GDM1 (cell line): ENCODE measurements around the gene PCDH12.
"Not testable (repeated sequence)": the region's sequence is repeated elsewhere in the genome, so short reads cannot be mapped to it uniquely, and the experiment has no call there.

Experiments used
- DNase-seq: peaks from one replicate; lab custom pipeline; 2025; lab: John Stamatoyannopoulos, UW

The PCDH12 gene

DNA sequence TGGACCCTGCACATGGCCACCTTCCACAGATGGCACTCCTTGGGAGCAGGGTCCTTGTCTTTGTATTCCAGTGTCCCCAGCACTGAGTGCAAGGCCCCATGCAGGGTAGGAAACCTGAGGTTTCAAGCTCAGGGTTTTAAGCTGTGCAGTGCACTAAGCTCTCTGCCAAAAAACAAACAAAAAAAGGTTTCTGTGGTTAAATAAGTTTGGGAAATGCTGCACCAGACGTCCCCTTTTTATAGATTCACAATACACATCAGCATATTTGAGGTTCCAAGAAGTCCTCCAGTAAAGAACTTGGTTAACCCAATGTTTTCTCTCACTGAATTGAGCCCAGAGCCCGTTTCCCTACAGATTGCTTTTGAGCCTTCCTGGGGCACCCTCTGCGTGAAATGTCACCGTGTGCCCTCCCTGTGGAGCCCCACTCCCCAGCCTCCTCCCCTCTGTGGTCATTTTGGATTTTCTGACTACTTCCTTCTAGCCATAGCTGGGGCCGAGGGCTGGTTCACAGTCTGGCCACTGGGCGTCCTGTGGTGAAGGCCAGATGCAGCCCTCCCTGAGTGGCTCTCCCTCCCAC, 17.2 kb downstream of the PCDH12 start:
- DNase-seq, result no peak

DNA sequence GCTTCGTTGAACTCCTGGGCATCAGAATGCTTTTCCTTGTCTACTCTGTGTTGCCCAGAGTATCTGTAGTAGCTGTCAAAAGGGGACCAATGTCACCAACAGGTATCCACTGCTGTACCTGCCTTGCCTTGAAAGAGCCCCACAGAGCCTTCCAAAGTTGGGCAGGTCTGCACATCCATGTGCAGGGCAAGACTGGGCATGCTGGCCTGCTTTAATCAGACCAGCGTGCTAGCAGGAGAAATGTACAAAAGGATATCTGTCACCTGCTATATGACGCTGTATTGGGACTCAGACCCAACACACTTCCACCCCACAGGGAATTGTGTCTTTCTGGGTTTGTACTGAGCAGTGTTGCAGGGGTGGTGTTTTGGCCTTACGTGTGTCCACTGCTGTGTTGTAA, 22.5 kb downstream of the PCDH12 start:
- DNase-seq, result no peak

DNA sequence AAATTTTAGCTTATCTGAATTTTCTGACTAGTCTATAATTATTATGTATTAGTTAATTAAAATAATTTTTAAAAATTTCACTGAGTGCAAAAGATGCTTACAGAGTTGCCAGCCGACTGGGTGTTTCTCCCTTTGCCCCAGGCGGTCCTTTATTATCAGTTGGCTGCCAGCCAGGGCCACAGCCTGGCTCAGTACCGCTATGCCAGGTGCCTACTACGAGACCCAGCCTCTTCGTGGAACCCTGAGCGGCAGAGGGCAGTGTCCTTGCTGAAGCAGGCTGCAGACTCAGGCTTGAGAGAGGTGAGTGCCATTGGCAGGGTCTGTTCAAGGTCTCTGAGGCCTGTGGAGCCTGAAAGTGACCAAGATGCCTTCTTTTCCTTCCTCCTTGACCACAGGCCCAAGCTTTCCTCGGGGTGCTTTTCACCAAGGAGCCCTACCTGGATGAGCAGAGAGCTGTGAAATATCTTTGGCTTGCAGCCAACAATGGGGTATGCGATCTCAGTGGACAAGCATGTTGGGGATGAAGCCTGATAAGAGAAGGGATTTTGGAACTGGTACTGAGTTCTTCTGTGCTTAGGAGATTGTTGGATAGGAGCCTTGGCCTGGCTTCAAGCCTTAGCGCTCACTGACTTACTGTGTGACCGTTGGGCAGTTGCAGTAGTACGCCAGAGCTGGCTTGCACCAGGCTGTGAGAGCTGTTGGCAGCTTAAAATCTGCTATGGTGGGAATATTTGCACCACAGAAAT, 23.7 kb downstream of the PCDH12 start:
- DNase-seq, result no peak

DNA sequence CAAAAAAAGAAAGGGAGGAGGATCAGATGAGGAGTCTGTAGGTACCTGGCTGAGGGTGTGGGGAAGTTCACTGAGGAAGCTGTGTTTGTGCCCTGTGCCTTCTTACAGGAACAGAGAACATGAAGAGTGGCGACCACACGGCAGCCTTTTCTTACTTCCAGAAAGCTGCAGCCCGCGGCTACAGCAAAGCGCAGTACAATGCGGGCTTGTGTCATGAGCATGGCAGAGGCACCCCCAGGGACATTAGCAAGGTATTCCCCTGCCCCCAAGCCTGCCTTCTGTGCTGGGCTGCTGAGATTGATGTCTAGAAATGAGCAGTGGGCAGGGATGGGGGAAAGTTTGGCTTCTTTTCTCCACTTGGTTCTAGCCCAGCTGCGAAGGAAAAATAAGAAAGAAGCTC, 24.9 kb downstream of the PCDH12 start:
- no peak for DNase-seq

DNA sequence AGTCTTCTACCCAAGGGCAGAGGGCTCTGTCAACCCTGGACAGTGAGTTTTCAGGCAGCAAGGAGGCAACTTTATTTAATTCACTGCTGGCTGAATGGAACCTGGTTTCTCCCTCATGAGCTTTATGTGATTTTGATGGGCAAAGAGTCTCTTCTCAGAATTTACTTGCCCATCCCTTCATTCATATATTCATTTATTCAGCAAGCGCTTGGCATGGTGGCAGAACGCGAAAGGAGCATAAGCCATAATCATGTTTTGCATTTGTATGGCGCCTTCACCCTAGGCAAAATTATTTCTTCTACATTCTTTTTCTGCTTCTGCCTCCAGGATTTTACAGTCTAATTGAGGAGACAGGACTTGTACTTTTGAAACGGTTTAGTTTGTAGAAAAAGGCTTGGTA, 26.3 kb downstream of the PCDH12 start:
- DNase-seq, result no peak

DNA sequence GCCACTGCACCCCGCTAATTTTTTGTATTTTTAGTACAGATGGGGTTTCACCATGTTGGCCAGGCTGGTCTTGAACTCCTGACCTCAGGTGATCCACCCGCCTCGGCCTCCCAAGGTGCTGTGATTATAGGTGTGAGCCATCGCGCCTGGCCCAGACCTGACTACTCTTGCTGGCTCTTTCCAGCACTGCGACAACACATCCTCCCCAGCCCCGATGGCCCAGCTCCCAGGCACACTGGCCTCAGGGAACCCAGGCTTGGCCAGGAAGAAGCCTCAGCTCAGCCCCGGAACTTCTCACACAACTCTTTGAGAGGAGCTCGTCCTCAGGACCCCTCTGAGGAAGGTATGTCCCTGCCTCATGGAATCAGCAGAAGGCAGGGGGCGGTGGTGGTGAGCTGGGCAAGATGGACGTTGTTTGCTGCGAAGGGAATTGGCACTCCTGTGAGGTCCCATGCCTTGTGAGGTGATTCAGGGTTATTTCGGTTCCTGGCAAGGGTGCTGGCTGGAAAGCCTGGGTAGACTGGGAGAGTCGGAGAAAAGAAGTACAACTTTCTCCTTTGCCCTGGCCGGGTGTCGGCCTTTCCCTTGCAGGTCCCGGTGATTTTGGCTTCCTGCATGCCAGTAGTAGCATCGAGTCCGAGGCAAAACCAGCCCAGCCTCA, 28.5 kb downstream of the PCDH12 start:
- no peak for DNase-seq

DNA sequence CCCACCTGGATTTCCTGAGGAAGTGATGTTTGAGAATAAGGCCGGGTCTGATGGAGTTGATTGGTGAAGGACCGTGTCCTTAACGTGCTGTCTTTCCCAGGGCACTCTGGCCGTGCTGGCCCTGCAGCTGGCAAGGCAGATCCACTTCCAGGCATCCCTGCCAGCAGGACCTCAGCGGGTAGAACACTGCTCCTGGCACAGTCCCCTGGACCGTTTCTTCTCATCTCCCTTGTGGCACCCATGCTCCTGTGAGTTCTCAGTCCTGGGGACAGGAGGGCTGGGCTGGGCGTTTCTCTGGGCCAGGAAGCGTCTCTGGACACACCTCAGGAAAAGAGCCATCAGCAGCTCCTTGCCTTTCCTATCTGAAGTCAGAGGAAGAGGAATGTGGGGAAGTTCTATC, 30.0 kb downstream of the PCDH12 start:
- DNase-seq, result no peak

DNA sequence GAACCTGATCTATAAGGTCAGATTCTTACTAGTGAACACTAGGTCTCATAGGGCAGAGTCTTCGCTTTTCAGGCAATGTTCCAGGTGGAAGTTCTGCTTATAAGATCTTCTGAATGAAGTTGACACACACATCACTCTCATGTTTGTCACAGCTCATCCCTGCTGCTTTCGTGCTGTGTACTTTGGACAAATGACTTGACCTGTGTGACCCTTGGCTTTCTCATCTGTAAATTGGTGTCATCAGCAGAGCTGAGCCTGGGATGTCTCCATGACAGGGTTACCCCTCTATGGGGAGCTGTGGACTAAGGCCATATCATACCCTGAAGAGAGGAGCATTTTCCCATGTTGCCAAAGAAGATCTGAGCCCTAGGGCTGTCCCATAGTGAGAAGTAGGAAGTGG, 31.6 kb downstream of the PCDH12 start:
- no peak for DNase-seq

DNA sequence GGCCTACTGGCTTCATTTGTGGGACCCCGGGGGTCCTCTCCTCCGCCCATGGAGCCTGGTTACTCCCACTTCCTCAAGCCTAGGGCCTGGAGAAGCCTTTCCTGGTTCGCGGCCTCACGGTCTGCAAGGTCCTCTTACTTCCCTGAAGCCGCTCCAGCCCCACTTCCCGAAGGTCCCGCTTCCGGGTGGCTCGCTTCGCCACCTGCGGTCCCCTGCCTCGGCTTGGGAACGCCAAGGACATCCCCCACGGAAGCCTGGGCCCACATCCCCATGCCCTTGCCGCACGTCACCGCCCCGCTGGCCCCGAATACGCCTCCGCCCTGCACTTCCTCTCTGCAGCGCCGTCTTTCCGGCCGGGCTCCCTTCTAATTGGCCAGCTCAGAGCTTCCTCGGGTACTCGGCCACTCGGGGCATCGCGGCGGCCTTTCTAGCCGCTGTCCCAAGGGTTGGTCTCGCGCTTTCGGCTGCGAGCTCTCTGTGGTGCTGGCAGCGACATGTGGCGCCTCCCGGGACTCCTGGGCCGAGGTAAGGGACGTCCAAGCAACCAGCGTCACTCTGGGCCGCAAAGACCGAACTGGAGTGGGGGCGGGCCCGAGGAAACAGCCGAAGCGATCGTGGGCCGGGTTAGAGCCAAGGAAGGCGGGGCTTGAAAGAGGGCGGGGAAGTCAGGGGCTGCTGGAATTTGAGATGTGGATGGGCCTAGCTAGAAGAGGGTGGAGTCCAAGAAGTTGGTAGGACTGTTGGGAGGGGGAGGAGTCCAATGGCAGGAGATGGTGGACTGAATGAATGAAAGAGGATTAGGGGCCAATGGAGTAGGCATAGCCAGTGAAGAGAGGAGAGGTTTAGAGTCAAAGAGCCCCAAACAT, 34.3 kb downstream of the PCDH12 start, which contains the start of gene DELE1:
Gene DELE1 (plus strand): TSS at position 424 of the 866 bp plus-strand sequence. CDS start 71 bp downstream, at position 495.
- peak; percentile 87 for DNase-seq

DNA sequence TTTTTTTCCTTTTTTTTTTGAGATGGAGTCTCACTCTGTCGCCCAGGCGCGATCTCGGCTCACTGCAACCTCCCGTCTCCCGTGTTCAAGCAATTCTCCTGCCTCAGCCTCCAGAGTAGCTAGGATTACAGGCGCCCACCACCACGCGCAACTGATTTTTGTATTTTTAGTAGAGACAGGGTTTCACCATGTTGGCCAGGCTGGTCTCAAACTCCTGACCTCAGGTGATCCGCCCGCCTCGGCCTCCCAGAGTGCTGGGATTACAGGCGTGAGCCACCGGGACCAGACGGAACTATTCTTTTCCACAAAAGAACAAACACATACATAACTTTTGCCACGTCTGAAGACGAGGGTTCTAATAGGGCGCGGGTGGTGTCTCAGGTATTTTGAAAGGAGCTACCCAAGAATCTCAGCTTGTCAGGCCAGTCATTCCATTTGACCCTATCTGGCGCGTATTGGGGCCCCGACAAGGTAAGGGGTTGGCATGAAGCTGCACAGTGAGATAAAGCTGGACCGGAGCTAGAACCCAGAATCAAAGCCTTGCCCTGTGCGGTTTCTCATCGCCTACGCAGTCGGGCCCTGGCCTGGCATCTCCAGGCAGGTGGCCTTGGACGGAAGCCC, 35.1 kb downstream of the PCDH12 start:
- not testable (repeated sequence) for DNase-seq

DNA sequence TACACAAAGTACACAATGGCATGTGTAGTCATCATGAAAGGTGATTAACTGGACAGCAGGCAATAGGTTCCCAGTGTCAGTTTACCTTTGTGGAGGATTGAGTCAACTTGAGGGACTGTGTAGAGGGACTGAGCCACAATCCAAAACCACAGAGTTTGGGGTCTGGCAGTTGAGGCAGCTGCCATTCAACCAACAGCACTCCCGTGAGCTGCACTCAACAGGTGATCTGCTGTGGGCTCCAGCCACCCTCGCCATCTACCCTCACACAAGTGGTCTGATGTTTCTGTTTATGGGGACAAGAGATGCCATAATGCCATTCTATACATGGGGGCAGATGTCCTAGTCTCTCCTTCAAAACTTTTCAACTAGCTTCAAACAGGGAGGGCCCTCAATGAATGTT, 37.2 kb downstream of the PCDH12 start:
- no peak for DNase-seq

DNA sequence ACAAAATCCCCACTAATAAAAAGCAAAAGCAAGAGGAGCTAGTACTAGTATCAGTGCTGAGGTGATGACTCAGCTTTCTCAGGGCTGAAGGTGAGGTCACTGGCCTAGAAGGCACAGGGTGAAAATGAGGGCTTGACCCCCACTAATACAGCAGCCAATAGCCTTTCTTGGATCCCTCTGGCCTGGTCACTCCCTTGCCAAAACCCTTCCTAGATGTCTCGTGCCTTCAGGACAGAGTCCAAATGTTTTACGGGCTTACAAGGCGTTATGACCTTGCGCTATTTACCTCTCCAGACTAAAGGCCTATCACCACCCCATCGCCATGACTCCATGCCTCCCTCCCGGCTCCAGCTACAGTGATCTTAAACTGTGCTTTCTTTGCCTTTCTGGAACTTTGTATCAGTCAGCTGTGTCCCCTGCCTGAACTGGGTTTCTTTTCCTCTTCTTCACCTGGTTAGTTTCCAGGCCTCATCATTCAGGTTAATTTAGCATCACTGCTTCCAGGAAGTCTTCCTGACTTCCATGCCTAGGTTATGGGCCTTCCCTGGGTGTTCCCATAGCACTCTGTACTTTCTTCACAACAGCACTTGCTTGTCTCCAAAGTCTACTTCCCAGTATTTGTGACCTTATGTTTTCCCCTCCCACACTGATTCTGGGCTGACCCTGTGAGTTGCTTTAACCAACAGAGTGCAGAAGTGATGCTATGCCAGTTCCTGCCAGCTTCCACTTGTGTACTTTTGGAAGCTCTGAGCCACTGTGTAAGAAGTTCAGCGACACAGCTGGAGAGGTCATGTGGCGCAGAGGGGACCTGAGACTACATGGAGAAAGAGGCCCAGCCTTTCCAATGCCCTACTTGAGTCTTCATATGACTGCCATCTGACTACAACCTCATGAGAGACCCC, 38.5 kb downstream of the PCDH12 start:
- DNase-seq, result no peak

DNA sequence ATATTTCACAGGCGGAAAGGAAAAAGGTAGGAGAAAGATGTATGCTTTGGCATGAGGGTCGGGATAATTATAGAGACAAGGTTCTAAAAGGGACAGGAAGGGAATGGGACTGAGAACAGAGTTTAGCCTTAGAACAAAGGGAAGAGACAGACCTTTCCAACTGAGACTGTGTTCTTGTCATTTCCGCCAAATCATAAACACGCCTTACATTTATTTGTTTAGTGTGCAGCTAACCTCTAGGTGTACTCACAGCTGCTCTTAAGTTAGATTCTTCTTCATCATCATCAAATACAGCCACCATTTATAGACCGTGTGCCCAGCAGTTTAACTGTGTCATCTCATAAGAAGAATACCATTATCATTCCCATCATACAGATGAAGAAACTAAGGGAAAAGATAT, 40.2 kb downstream of the PCDH12 start:
- DNase-seq, result no peak

DNA sequence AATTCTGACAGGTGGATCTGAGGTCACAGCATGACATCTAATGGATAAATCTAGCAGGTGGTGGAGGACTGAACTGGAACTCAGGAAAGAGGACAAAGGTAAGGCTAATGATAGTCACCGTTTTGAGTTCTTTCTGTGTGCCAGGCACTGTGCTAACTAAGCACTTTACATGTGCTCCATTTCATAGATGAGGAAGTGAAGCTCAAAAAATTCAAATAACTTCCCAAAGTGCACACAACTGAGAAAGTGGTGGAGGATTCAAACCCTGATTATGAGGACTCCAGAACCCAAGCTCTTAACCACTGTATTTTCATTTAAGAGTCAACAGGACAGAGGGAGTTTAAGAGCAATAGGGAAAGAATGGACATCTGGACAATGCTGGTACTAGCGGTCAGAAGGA, 41.5 kb downstream of the PCDH12 start:
- DNase-seq, result no peak

DNA sequence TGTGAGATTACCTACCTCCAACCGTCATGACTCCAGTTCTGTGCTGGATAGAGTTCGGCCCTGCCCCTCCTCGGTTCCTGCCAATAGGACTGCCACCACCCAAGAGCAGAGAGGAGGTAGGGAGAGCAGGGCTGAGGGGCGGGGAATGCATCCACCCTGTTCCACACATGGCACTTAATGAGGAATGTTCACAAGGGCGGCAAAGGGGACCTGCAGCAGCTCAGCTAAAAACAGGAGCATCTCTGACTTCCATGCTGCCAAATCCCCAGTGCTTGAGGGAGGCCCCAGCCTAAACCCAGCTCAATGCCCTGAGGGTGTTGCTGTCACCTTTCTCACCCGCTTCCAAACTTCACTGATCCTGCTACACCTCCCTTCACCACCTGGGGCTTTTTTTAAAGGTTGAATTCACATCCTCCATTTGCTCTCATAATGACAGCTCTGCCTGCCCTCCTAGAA, 42.1 kb downstream of the PCDH12 start:
- DNase-seq, result no peak

DNA sequence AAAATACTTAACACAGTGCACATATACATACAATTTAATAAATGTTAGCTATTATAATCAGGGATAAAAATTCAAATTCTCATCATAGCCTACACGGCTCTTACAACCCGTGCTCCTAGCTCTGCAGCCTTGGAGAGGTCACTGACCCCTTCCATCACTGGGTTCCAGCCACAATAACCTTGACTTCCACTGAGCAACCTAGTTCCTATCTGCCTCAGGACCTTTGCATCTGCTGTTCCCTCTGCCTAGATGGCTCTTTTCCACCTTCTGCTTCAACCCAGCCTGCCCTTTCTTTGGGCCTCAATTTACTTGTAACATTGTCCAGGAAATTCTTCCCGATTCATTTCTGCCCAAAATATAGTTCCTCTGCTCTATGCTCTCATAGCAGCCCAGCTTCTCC, 43.2 kb downstream of the PCDH12 start:
- DNase-seq, result no peak

DNA sequence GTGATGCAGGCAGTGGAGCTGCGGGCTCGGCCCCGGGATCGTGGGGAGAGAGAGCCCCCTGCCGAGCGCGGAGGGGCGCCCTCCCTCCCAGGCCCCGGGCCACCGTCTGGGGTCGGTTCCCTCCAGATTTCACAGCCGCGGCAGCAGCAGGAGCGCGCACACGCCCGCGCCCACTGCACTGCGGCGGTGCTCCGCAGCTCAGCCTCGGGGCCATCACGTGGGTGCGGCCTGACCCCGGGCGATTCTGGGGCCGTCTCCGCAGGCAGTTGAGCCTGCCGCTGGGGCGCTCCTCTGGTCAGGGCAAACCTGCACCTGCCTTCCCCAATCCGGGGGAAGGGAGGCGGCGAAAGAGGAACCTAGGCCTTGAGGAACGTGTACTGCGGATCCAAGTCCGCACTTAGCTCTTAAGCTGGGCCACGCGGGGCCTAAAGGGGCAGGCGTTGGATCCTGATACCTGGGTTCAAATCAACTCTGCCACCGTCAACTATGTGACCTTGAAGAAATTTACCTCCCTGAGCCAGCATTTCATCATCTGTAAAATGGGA, 43.7 kb downstream of the PCDH12 start:
- DNase-seq, result no peak

DNA sequence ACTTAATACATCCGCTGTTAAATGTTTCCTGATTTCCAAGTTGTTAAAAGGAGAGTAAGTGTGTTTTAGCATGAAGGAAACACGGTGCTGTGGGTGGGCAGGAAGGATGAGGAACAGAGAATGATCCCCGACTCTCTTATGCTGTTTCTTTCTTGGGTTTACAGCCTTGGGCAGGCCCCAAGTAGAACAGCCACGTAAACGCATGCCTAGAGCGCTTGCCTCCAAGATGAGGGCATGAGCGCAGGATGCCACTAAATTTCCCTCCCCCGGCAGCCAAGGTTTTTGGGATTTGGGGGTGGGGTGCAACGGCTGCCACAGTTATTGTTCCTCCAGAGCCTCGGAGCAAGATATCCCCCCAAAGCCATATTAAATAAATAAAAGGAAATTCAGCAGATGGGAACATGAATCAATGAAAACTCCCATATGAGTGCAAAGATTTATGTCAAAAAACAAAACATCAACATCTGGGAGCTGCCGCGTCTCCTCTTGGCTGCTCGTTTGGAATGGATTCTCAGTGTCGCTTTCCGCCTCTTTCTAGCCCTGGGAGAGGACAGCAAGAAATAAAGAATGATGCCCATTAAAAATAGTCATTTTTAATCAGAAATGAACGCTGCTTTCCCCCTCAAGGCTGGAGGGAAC, 44.3 kb downstream of the PCDH12 start:
- no peak for DNase-seq

DNA sequence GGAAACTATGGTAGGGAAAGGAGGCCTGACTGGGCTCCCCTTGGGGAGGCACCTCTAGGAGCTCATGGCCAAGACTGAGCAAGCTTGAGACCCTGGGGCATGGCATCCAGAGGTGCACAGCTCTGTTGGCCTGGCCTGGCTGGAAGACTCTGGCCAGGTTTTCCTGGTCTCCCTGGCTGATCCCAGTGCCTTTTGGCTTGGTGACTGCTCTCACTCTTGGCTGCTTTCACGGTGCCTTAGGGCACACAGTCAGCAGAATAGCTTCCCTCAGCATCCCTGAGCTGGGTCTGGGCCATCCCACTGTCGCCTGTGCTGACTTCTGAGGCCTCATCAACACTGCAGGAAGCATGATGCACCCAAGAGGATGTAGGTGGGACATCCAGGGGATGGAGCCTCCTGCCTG, 47.7 kb downstream of the PCDH12 start:
- no peak for DNase-seq

DNA sequence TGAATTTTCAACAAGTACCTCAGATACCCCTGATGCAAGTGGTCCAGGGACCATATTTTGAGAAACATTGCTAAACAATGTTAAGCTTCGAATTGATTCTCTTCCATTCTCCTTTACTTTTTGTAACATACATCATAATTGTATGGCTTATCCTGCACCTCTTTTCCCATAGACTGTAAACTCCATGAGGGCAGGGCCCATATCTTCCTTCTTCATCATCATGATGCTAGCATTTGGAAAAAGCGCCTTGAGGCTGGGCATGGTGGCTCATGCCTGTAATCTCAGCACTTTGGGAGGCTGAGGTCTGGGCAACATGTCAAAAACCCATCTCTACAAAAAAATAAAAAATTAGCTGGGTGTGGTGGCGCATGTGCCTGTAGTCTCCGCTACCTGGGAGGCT, 48.8 kb downstream of the PCDH12 start:
- DNase-seq, result no peak
